OCI-LY1 (cell line): ENCODE measurements around the gene IGLL5.

Experiments
- H2AFZ ChIP-seq: fragments of 200-600 bp; sonication (generic), shearing (Covaris generic); 2 replicates; pipeline ENCODE4 v1.6.0; 2014; ENCODE audit warnings: antibody characterized with exemption, mild to moderate bottlenecking, low read length
- H3F3A ChIP-seq: fragments of 200-600 bp; sonication (generic), shearing (Covaris generic); 2 replicates; pipeline ENCODE4 v1.6.0; 2014; ENCODE audit warnings: mild to moderate bottlenecking, antibody characterized with exemption, low read length, moderate library complexity; ENCODE audit not compliant: insufficient read depth
- H3K27ac ChIP-seq: fragments of 200-600 bp; sonication (generic); 2 replicates; pipeline ENCODE4 v1.5.1; 2014; ENCODE audit warnings: low read length, mixed run types, mild to moderate bottlenecking, low read depth; ENCODE audit not compliant: poor library complexity, severe bottlenecking
- H3K27me3 ChIP-seq: fragments of 200-600 bp; sonication (generic); 2 replicates; pipeline ENCODE4 v1.6.0; 2014; ENCODE audit warnings: antibody characterized with exemption, mild to moderate bottlenecking, low read length, moderate library complexity; ENCODE audit not compliant: insufficient read depth
- H3K36me3 ChIP-seq: fragments of 200-600 bp; sonication (generic); 2 replicates; pipeline ENCODE4 v1.6.1; 2014; ENCODE audit warnings: mild to moderate bottlenecking, antibody characterized with exemption, low read length, moderate library complexity, mixed read lengths; ENCODE audit not compliant: insufficient read depth
- H3K4me1 ChIP-seq: fragments of 200-600 bp; sonication (generic); 2 replicates; pipeline ENCODE4 v1.5.1; 2014; ENCODE audit warnings: mild to moderate bottlenecking, low read length, moderate library complexity; ENCODE audit not compliant: insufficient read depth, severe bottlenecking
- H3K4me2 ChIP-seq: fragments of 200-600 bp; sonication (generic), shearing (Covaris generic); 2 replicates; pipeline ENCODE4 v1.6.1; 2014; ENCODE audit warnings: low read length
- H3K4me3 ChIP-seq: fragments of 200-600 bp; sonication (generic); 2 replicates; pipeline ENCODE4 v1.5.1; 2014; ENCODE audit warnings: low read length, low read depth, mild to moderate bottlenecking, mixed read lengths; ENCODE audit not compliant: poor library complexity, severe bottlenecking
- H3K79me2 ChIP-seq: fragments of 200-600 bp; shearing (Covaris generic); 2 replicates; pipeline ENCODE4 v1.6.1; 2016; ENCODE audit warnings: mixed run types, low read length, mixed read lengths; ENCODE audit not compliant: insufficient read depth
- H3K9ac ChIP-seq: fragments of 200-600 bp; sonication (generic), shearing (Covaris generic); 2 replicates; pipeline ENCODE4 v1.6.1; 2014; ENCODE audit warnings: mild to moderate bottlenecking, low read length, mixed read lengths
- H3K9me2 ChIP-seq: fragments of 200-600 bp; sonication (generic), shearing (Covaris generic); 2 replicates; pipeline ENCODE4 v1.6.1; 2014; ENCODE audit warnings: low read depth, mild to moderate bottlenecking, low read length, mixed read lengths
- H3K9me3 ChIP-seq: fragments of 200-600 bp; shearing (Covaris generic); 2 replicates; pipeline ENCODE4 v1.6.1; 2014; ENCODE audit warnings: low read length, mixed read lengths
- H4K20me1 ChIP-seq: fragments of 200-600 bp; sonication (generic), shearing (Covaris generic); 2 replicates; pipeline ENCODE4 v1.6.0; 2016; ENCODE audit warnings: mild to moderate bottlenecking, low read length; ENCODE audit not compliant: insufficient read depth
- EZH2 ChIP-seq: fragments of 200-600 bp; sonication (generic), shearing (Covaris generic); IDR thresholded peaks from 2 replicates; pipeline ENCODE4 v1.8.0; 2017; ENCODE audit warnings: borderline replicate concordance, mixed run types, mild to moderate bottlenecking, antibody characterized with exemption, low read length, moderate library complexity, mixed read lengths
- TF ChIP-seq, protein P1 (sequence below): fragments of 200-600 bp; sonication (generic), shearing (Covaris generic); IDR thresholded peaks from 2 replicates; pipeline ENCODE4 v1.5.1; 2017; ENCODE audit warnings: mild to moderate bottlenecking, antibody characterized with exemption, low read length, moderate library complexity, mixed read lengths

Gene IGLL5

GRCh38 chr22:22939588-22940368 is 52.2 kb downstream of the IGLL5 start:
- peak overlapping the region; percentile 99 for H3K27ac ChIP-seq
- H3K36me3 ChIP-seq, result no peaks in the 10 kb centered on the region
- H3K4me3 ChIP-seq, result no peak overlapping the region
- H3K4me2 ChIP-seq, result peak overlapping the region; percentile 38; the same call in 1 of the 2 replicates
- H3K79me2 ChIP-seq, result no peaks in the 10 kb centered on the region
- H3F3A ChIP-seq, result no peaks in the 10 kb centered on the region
- no peaks in the 10 kb centered on the region for H3K9me2 ChIP-seq
- peak overlapping the region; percentile 95 for H3K9ac ChIP-seq
- H3K9me3 ChIP-seq, result no peaks in the 10 kb centered on the region
- H3K27me3 ChIP-seq, result no peaks in the 10 kb centered on the region
- TF ChIP-seq EZH2, result no peak
- TF ChIP-seq, protein P1, sequence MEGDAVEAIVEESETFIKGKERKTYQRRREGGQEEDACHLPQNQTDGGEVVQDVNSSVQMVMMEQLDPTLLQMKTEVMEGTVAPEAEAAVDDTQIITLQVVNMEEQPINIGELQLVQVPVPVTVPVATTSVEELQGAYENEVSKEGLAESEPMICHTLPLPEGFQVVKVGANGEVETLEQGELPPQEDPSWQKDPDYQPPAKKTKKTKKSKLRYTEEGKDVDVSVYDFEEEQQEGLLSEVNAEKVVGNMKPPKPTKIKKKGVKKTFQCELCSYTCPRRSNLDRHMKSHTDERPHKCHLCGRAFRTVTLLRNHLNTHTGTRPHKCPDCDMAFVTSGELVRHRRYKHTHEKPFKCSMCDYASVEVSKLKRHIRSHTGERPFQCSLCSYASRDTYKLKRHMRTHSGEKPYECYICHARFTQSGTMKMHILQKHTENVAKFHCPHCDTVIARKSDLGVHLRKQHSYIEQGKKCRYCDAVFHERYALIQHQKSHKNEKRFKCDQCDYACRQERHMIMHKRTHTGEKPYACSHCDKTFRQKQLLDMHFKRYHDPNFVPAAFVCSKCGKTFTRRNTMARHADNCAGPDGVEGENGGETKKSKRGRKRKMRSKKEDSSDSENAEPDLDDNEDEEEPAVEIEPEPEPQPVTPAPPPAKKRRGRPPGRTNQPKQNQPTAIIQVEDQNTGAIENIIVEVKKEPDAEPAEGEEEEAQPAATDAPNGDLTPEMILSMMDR, result no peak
- peaks cover 99% of the 10 kb centered on the region for H3K4me1 ChIP-seq
- H2AFZ ChIP-seq, result no peak overlapping the region
- no peaks in the 10 kb centered on the region for H4K20me1 ChIP-seq

- Histone ChIP-seq H3K4me1 (peaks cover 100% of the 10 kb centered on the region), H3K27ac (peak overlapping the region; percentile 99)
These were observed 53.5 kb downstream of the IGLL5 start for GRCh38 chr22:22940961-22941605.

GRCh38 chr22:22941831-22942510 is 54.4 kb downstream of the IGLL5 start:
- Histone ChIP-seq H3K27ac (peak overlapping the region; percentile 99), H3K4me2 (peak overlapping the region; percentile 61; the same call in 1 of the 2 replicates), H3K27me3 (no peaks in the 10 kb centered on the region), H3K36me3 (no peaks in the 10 kb centered on the region), H2AFZ (no peak overlapping the region), H4K20me1 (no peaks in the 10 kb centered on the region), H3K79me2 (no peaks in the 10 kb centered on the region), H3K9me3 (no peaks in the 10 kb centered on the region), H3F3A (no peaks in the 10 kb centered on the region), H3K9ac (peak overlapping the region; percentile 95), H3K9me2 (no peaks in the 10 kb centered on the region), H3K4me1 (peaks cover 100% of the 10 kb centered on the region), H3K4me3 (no peak overlapping the region)
- no peak for TF ChIP-seq EZH2
- TF ChIP-seq, protein P1, result no peak

More at GRCh38 chr22:22940961-22941605, 53.5 kb downstream of the IGLL5 start:
- TF ChIP-seq, protein P1, result no peak
- no peak for TF ChIP-seq EZH2
- no peaks in the 10 kb centered on the region for H3K9me2 ChIP-seq
- peak overlapping the region; percentile 1; the same call in 1 of the 2 replicates for H3K4me2 ChIP-seq
- no peaks in the 10 kb centered on the region for H3F3A ChIP-seq
- no peaks in the 10 kb centered on the region for H3K9me3 ChIP-seq
- peak overlapping the region; percentile 95 for H3K9ac ChIP-seq
- H3K4me3 ChIP-seq, result no peak overlapping the region
- H3K79me2 ChIP-seq, result no peaks in the 10 kb centered on the region
- no peak overlapping the region for H2AFZ ChIP-seq
- no peaks in the 10 kb centered on the region for H3K27me3 ChIP-seq
- H4K20me1 ChIP-seq, result no peaks in the 10 kb centered on the region
- no peaks in the 10 kb centered on the region for H3K36me3 ChIP-seq
